Fibroblast of skin of left biceps (primary cell): Measurements from ENCODE around the gene PBX1.

Source experiments
- DNase-seq, 2 experiments: peaks; one replicate each; pipeline ENCODE4 v3.0.0-alpha.2; 2013; ENCODE audit warnings: low read depth in 2 of 2

Gene PBX1

GRCh38 chr1:164720440-164721227 is 161.7 kb downstream of the PBX1 start:
- no peak for DNase-seq

- DNase-seq: no peak
Measured at GRCh38 chr1:164721228-164721496, 162.2 kb downstream of the PBX1 start.

- DNase-seq: no peak
Measured at GRCh38 chr1:164723296-164723798, 164.4 kb downstream of the PBX1 start.

GRCh38 chr1:164725401-164725800 is 166.4 kb downstream of the PBX1 start:
- DNase-seq: peak; percentile 51 to 55

- DNase-seq: peak; percentile 91 to 93
Measured at GRCh38 chr1:164726235-164726634, 167.3 kb downstream of the PBX1 start.

GRCh38 chr1:164728719-164729118 is 169.7 kb downstream of the PBX1 start:
- DNase-seq: no peak

- no peak for DNase-seq
Measured at GRCh38 chr1:164731161-164731876, 172.3 kb downstream of the PBX1 start.

GRCh38 chr1:164733070-164733469 is 174.1 kb downstream of the PBX1 start:
- DNase-seq: no peak

- DNase-seq: no peak
Measured at GRCh38 chr1:164733734-164734133, 174.8 kb downstream of the PBX1 start.

- no peak for DNase-seq
Measured at GRCh38 chr1:164735315-164736052, 176.5 kb downstream of the PBX1 start.

GRCh38 chr1:164736137-164736536 is 177.2 kb downstream of the PBX1 start:
- no peak for DNase-seq

GRCh38 chr1:164739189-164739588 is 180.2 kb downstream of the PBX1 start:
- DNase-seq: no peak

- DNase-seq: no peak
Measured at GRCh38 chr1:164740000-164740526, 181.1 kb downstream of the PBX1 start.

GRCh38 chr1:164742745-164743144 is 183.8 kb downstream of the PBX1 start:
- DNase-seq: no peak

GRCh38 chr1:164743976-164744375 is 185.0 kb downstream of the PBX1 start:
- DNase-seq: no peak

- DNase-seq: no peak
Measured at GRCh38 chr1:164745736-164746135, 186.8 kb downstream of the PBX1 start.

- no peak for DNase-seq
Measured at GRCh38 chr1:164746632-164747031, 187.6 kb downstream of the PBX1 start.

- DNase-seq: peak; percentile 74 to 78
Measured at GRCh38 chr1:164748253-164748899, 189.4 kb downstream of the PBX1 start.

- DNase-seq: no peak
Measured at GRCh38 chr1:164753521-164754077, 194.6 kb downstream of the PBX1 start.

- DNase-seq: no peak
Measured at GRCh38 chr1:164754088-164754600, 195.2 kb downstream of the PBX1 start.

- no peak for DNase-seq
Measured at GRCh38 chr1:164755690-164756089, 196.7 kb downstream of the PBX1 start.
